K562 (cell line): Measurements from ENCODE around the gene SLC4A11. TPM values are rescaled to one million over a fixed set of nuclear protein-coding genes. Genes with fewer than 3 reads are reported as not detected.

ENCODE experiments used
- C11orf30 ChIP-seq: fragments of 450-650 bp; IDR thresholded peaks from 2 replicates; pipeline ENCODE4 v1.6.1; 2016; ENCODE audit warnings: low read depth, mild to moderate bottlenecking
- CREB3L1 ChIP-seq: fragments of 450-650 bp; IDR thresholded peaks from 2 replicates; pipeline ENCODE4 v1.6.1; 2014; ENCODE audit warnings: low read depth, mild to moderate bottlenecking, moderate library complexity, borderline replicate concordance
- GTF2E2 ChIP-seq: fragments of 200-800 bp; sonication (Bioruptor generic); IDR thresholded peaks from 2 replicates; pipeline ENCODE4 v1.6.1; 2016; ENCODE audit warnings: missing genetic modification characterization, missing compliant biosample characterization
- IRF2 ChIP-seq: sonication (generic); formaldehyde crosslinking; IDR thresholded peaks from 2 replicates; pipeline ENCODE4 v1.8.1; 2022; ENCODE audit warnings: mild to moderate bottlenecking, missing genetic modification reagents
- MAX ChIP-seq: sonication (generic); formaldehyde crosslinking; IDR thresholded peaks from 2 replicates; pipeline ENCODE4 v1.9.0; 2022; ENCODE audit warnings: mild to moderate bottlenecking, missing genetic modification reagents
- MAZ ChIP-seq, 2 experiments: fragments of 450-650 bp in 1 of 2; sonication (generic) in 1 of 2; formaldehyde crosslinking; IDR thresholded peaks in 1 of 2; conservative IDR thresholded peaks in 1 of 2; 2 replicates each; pipeline versions ENCODE4 v1.4.0 to v1.5.0; 2020; ENCODE audit warnings: mild to moderate bottlenecking in 1 of 2, missing genetic modification reagents in 1 of 2
- MED1 ChIP-seq: sonication (generic); formaldehyde crosslinking; IDR thresholded peaks from 2 replicates; pipeline ENCODE4 v1.8.1; 2023; ENCODE audit warnings: missing genetic modification reagents, borderline replicate concordance
- NRF1 ChIP-seq, 2 experiments: fragments of 450-650 bp; IDR thresholded peaks in 1 of 2; conservative IDR thresholded peaks in 1 of 2; 2 replicates each; pipeline ENCODE4 v1.6.1; 2014; ENCODE audit warnings: mild to moderate bottlenecking in 2 of 2
- POLR2A ChIP-seq: fragments of 450-650 bp; conservative IDR thresholded peaks from 2 replicates; pipeline ENCODE4 v1.6.1; 2016
- POLR2AphosphoS5 ChIP-seq: IDR thresholded peaks from 2 replicates; pipeline ENCODE4 v1.6.1; 2011; ENCODE audit warnings: mild to moderate bottlenecking, low read depth, low read length, moderate library complexity; ENCODE audit not compliant: control insufficient read depth, insufficient read depth
- SLC30A9 ChIP-seq: fragments of 250-450 bp; sonication (Bioruptor Pico); IDR thresholded peaks from 2 replicates; pipeline ENCODE4 v1.8.0; 2022; ENCODE audit warnings: mild to moderate bottlenecking, moderate library complexity
- SUPT5H ChIP-seq: fragments of 450-650 bp; IDR thresholded peaks from 2 replicates; pipeline ENCODE4 v1.6.1; 2016
- TFAP4 ChIP-seq: sonication (generic); formaldehyde crosslinking; IDR thresholded peaks from 2 replicates; pipeline ENCODE4 v1.8.0; 2022; ENCODE audit warnings: missing genetic modification reagents, mild to moderate bottlenecking, moderate library complexity, borderline replicate concordance
- ZNF174 ChIP-seq: fragments of 250-450 bp; sonication (Bioruptor Pico); IDR thresholded peaks from 2 replicates; pipeline ENCODE4 v1.4.0; 2020; ENCODE audit warnings: mild to moderate bottlenecking
- ZNF224 ChIP-seq: sonication (generic); formaldehyde crosslinking; IDR thresholded peaks from 2 replicates; pipeline ENCODE4 v1.8.0; 2022; ENCODE audit warnings: mild to moderate bottlenecking, missing genetic modification reagents
- ZNF318 ChIP-seq, 2 experiments: fragments of 450-650 bp; IDR thresholded peaks; 2 replicates each; pipeline ENCODE4 v1.6.1; 2016; ENCODE audit warnings: mild to moderate bottlenecking in 2 of 2, borderline replicate concordance in 1 of 2, low read depth in 1 of 2, moderate library complexity in 1 of 2
- ZNF699 ChIP-seq: fragments of 250-450 bp; sonication (Bioruptor Pico); IDR thresholded peaks from 2 replicates; pipeline ENCODE4 v1.8.0; 2021; ENCODE audit warnings: mild to moderate bottlenecking, moderate library complexity; ENCODE audit not compliant: insufficient replicate concordance
- polyA plus RNA-seq, 8 experiments: library from polyadenylated mRNA; depleted of rRNA in 4 of 8; stranded (reverse) in 5 of 8; unstranded in 3 of 8; fragments of >200 nt; fragmentation: Nextera tagmentation in 2 of 8; fragmentation: Illumina TruSeq in 1 of 8; extraction: Ambion mirVana in 2 of 8; extraction: Trizol in 1 of 8; gene quantifications; 2 replicates each; pipeline versions ENCODE4 v1.2.1 to v1.2.3, GENCODE V29; 2011 to 2014; ENCODE audit warnings: inconsistent platforms in 1 of 8, missing spikeins in 1 of 8
- total RNA-seq, 7 experiments: library from RNA; depleted of rRNA in 6 of 7; stranded (reverse); fragments of >200 nt in 6 of 7; fragmentation: Illumina TruSeq in 2 of 7; extraction: Trizol in 2 of 7; gene quantifications; 2 replicates each; pipeline versions ENCODE4 v1.2.1 to v1.2.3, GENCODE V29; 2011 to 2021; ENCODE audit warnings: low replicate concordance in 1 of 7

The SLC4A11 gene
- total and polyA plus RNA-seq, 9 of the 15 experiments (the other 6 are each of a cell fraction or from before 2014, with no cell fraction given) = 0.10 to 2.0 (median 0.20) TPM

GRCh38 chr20:3204124-3204794 is 34.7 kb downstream of the SLC4A11 start, which contains the start of gene DDRGK1 (continued):
- TF ChIP-seq CREB3L1 (peak; percentile 41; the same call in 1 of the 2 replicates), GTF2E2 (tag) (no peak), ZNF318 (IDR thresholded peaks at IDR 0.05; ENCODE audit: borderline replicate concordance in 1 of 2, low read depth in 1 of 2) (no peak), ZNF174 (CRISPR knock-in tag) (no peak), MED1 (CRISPR knock-in tag) (no peak), NRF1 (conservative IDR thresholded peaks at IDR 0.05 in 1 of 2, IDR thresholded peaks at IDR 0.05 in 1 of 2) (peak; percentile 99), POLR2A (peak; percentile 89), SLC30A9 (CRISPR knock-in tag) (no peak), ZNF699 (CRISPR knock-in tag) (no peak), SUPT5H (peak; percentile 76), ZNF224 (CRISPR knock-in tag) (no peak), C11orf30 (no peak), IRF2 (CRISPR knock-in tag) (no peak), MAZ (CRISPR knock-in tag; conservative IDR thresholded peaks at IDR 0.05 in 1 of 2, IDR thresholded peaks at IDR 0.05 in 1 of 2) (peak in 1 of 2 experiments; percentile 46; a peak in 1 of 4 replicates), MAX (CRISPR knock-in tag) (peak; percentile 24; the same call in 1 of the 2 replicates), POLR2AphosphoS5 (peak; percentile 65; the same call in 1 of the 2 replicates), TFAP4 (CRISPR knock-in tag) (peak; percentile 45)
